Sigmoid colon (tissue), 7 donors: ENCODE data around the gene HIVEP1. TPM values are rescaled to one million over a fixed set of nuclear protein-coding genes. Genes with fewer than 3 reads are reported as not detected.

Experiments used
- DNase-seq: peaks from one replicate; pipeline ENCODE4 v3.0.0-alpha.2; 2019
- H3K27ac ChIP-seq, 4 donors: fragments of 200-600 bp; sonication (generic); one replicate each; pipeline ENCODE4 v1.5.1; 2016 to 2019; ENCODE audit warnings: mild to moderate bottlenecking in 1 of 4
- H3K27me3 ChIP-seq, 3 donors: fragments of 200-600 bp; sonication (generic); one replicate each; pipeline ENCODE4 v1.5.1; 2019; ENCODE audit warnings: mild to moderate bottlenecking in 1 of 3
- H3K36me3 ChIP-seq, 4 donors: fragments of 200-600 bp; sonication (generic); one replicate each; pipeline ENCODE4 v1.5.1; 2016 to 2019
- H3K4me1 ChIP-seq, 4 donors: fragments of 200-600 bp; sonication (generic); one replicate each; pipeline ENCODE4 v1.5.1; 2017 to 2019
- H3K4me3 ChIP-seq, 4 donors: fragments of 200-600 bp; sonication (generic); one replicate each; pipeline ENCODE4 v1.5.1; 2017 to 2019; ENCODE audit warnings: mild to moderate bottlenecking in 2 of 4, moderate library complexity in 1 of 4
- H3K9me3 ChIP-seq, 4 donors: fragments of 200-600 bp in 3 of 4; sonication (generic) in 3 of 4; one replicate each; pipeline versions ENCODE4 v1.5.1 to v1.6.1; 2013 to 2019
- EP300 ChIP-seq, 4 donors: sonication (generic); formaldehyde crosslinking; IDR thresholded peaks; one replicate each; pipeline ENCODE4 v1.6.1; 2017; ENCODE audit warnings: antibody characterized with exemption in 4 of 4
- POLR2A ChIP-seq, 2 donors: fragments of 450-650 bp; IDR thresholded peaks; one replicate each; pipeline ENCODE4 v1.6.1; 2016; ENCODE audit warnings: antibody characterized with exemption in 2 of 2, mild to moderate bottlenecking in 2 of 2, moderate library complexity in 2 of 2
- POLR2AphosphoS5 ChIP-seq, 4 donors: sonication (generic); formaldehyde crosslinking; IDR thresholded peaks; one replicate each; pipeline ENCODE4 v1.6.1; 2017; ENCODE audit warnings: antibody characterized with exemption in 4 of 4
- WGBS, 2 donors: extraction: QIAGEN DNeasy Blood & Tissue Kit; methylation state at CpG; one replicate each; pipeline ENCODE4 v1.1.7; 2013; 5-methylcytosine and 5-hydroxymethylcytosine counted together
- intact Hi-C: fragments of 100-400 bp; cut with DNase I; formaldehyde crosslinking; loops from one replicate; pipeline ENCODE4 v1.15.1; 2023
- polyA plus RNA-seq, 3 donors: library from polyadenylated mRNA; stranded (reverse); fragments of 200-250 nt; gene quantifications; one replicate each; pipeline ENCODE4 v1.2.3, GENCODE V29; 2013
- total RNA-seq, 4 donors: library from RNA; depleted of rRNA; stranded (reverse); fragments of >200 nt; gene quantifications; one replicate each; pipeline ENCODE4 v1.1.0, GENCODE V29; 2016
- TF ChIP-seq, protein P1 (sequence below), 4 experiments: fragments of 450-650 bp in 3 of 4; fragments of 200-600 bp in 1 of 4; IDR thresholded peaks; one replicate each; pipeline ENCODE4 v1.5.1; 2016 to 2019; ENCODE audit warnings: antibody characterized with exemption in 4 of 4, mild to moderate bottlenecking in 3 of 4, moderate library complexity in 2 of 4
- donor health status: healthy with polysubstance abuse.
- donor health status: Bipolar disorder and iron deficiency.
- donor health status: healthy.

The HIVEP1 gene
- total and polyA plus RNA-seq, 7 donors, result 4.6 to 28.5 (median 13.2) TPM

DNA sequence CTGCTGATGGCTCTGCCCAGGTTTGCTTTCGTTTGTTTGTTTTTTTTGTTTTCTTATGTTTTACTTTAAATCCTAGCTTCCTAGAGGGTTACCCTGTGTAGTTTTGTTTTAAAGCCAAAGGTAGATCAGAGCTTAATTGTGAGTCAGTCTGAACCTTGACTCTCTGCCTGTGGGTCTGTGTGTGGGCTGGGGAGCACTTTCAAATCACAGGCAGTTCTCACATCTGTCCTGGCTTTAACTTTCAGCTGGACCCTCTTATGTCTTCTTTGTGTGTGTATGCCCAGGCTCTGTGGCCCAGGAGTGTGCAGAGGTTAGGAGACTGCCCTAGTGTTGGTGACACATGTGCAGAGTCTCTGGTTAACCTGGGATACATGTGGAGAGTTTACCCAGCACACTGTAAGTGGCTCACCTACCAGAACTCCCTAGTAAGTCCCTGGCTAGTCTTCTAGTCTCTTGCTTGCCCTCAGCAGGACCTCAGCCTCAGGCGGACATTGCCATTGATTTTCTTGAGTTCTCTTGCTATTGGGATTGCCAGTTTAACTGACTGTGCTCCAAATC, 19.0 kb downstream of the HIVEP1 start:
- no peak for DNase-seq
- Histone ChIP-seq H3K36me3 (no peaks in the 10 kb centered on the region), H3K4me3 (no peak overlapping the region), H3K4me1 (peaks cover 0 to 22% (median 4%) of the 10 kb centered on the region in 4 donors), H3K27me3 (no peaks in the 10 kb centered on the region), H3K27ac (no peak overlapping the region), H3K9me3 (no peaks in the 10 kb centered on the region)
- TF ChIP-seq POLR2AphosphoS5 (IDR thresholded peaks at IDR 0.05) (no peak), EP300 (IDR thresholded peaks at IDR 0.05) (no peak)
- 92 to 95% methylated on average over 2 of the region's 2 CpGs for WGBS, 2 donors
- intact Hi-C loops, result no loop called here

- no peak for DNase-seq
- intact Hi-C loops, result no loop called here
- Histone ChIP-seq H3K36me3 (no peaks in the 10 kb centered on the region), H3K4me3 (no peak overlapping the region), H3K27ac (no peak overlapping the region), H3K27me3 (no peaks in the 10 kb centered on the region), H3K4me1 (peaks cover 0 to 18% (median 4%) of the 10 kb centered on the region in 4 donors), H3K9me3 (no peaks in the 10 kb centered on the region)
- WGBS, 2 donors, result 80 to 82% methylated on average over 8 of the region's 8 CpGs
- TF ChIP-seq POLR2AphosphoS5 (IDR thresholded peaks at IDR 0.05) (no peak), POLR2A (IDR thresholded peaks at IDR 0.05) (no peak), EP300 (IDR thresholded peaks at IDR 0.05) (no peak)
- TF ChIP-seq, protein P1, sequence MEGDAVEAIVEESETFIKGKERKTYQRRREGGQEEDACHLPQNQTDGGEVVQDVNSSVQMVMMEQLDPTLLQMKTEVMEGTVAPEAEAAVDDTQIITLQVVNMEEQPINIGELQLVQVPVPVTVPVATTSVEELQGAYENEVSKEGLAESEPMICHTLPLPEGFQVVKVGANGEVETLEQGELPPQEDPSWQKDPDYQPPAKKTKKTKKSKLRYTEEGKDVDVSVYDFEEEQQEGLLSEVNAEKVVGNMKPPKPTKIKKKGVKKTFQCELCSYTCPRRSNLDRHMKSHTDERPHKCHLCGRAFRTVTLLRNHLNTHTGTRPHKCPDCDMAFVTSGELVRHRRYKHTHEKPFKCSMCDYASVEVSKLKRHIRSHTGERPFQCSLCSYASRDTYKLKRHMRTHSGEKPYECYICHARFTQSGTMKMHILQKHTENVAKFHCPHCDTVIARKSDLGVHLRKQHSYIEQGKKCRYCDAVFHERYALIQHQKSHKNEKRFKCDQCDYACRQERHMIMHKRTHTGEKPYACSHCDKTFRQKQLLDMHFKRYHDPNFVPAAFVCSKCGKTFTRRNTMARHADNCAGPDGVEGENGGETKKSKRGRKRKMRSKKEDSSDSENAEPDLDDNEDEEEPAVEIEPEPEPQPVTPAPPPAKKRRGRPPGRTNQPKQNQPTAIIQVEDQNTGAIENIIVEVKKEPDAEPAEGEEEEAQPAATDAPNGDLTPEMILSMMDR (IDR thresholded peaks at IDR 0.05), result no peak
These were observed 20.9 kb downstream of the HIVEP1 start for GRCh38 chr6:12032783-12033573.

- H3K27me3 ChIP-seq, result no peaks in the 10 kb centered on the region
- TF ChIP-seq, protein P1 (IDR thresholded peaks at IDR 0.05), result no peak
- TF ChIP-seq POLR2AphosphoS5 (IDR thresholded peaks at IDR 0.05), result no peak
- no peak for TF ChIP-seq POLR2A (IDR thresholded peaks at IDR 0.05)
- no peak for TF ChIP-seq EP300 (IDR thresholded peaks at IDR 0.05)
These were observed 21.7 kb downstream of the HIVEP1 start for GRCh38 chr6:12033770-12034169.

GRCh38 chr6:12034349-12034748, 22.2 kb downstream of the HIVEP1 start:
- Histone ChIP-seq H3K36me3 (no peaks in the 10 kb centered on the region), H3K27me3 (no peaks in the 10 kb centered on the region), H3K9me3 (no peaks in the 10 kb centered on the region), H3K27ac (no peak overlapping the region), H3K4me3 (no peak overlapping the region), H3K4me1 (peaks cover 0 to 18% (median 4%) of the 10 kb centered on the region in 4 donors)
- intact Hi-C loops, result no loop called here
- 53 to 76% methylated on average over 3 of the region's 3 CpGs for WGBS, 2 donors
- TF ChIP-seq, protein P1 (IDR thresholded peaks at IDR 0.05), result no peak
- TF ChIP-seq EP300 (IDR thresholded peaks at IDR 0.05) (no peak), POLR2A (IDR thresholded peaks at IDR 0.05) (no peak), POLR2AphosphoS5 (IDR thresholded peaks at IDR 0.05) (no peak)
- DNase-seq, result no peak

More at GRCh38 chr6:12033770-12034169, 21.7 kb downstream of the HIVEP1 start:
- Histone ChIP-seq H3K9me3 (no peaks in the 10 kb centered on the region), H3K27ac (no peak overlapping the region), H3K4me1 (peaks cover 0 to 18% (median 4%) of the 10 kb centered on the region in 4 donors), H3K36me3 (no peaks in the 10 kb centered on the region), H3K4me3 (no peak overlapping the region)
- 41 to 47% methylated on average over 4 of the region's 4 CpGs for WGBS, 2 donors
- no peak for DNase-seq
- intact Hi-C loops, result no loop called here

GRCh38 chr6:12034837-12035236, 22.7 kb downstream of the HIVEP1 start:
- 87 to 92% methylated on average over 5 of the region's 5 CpGs for WGBS, 2 donors
- Histone ChIP-seq H3K36me3 (no peaks in the 10 kb centered on the region), H3K4me1 (peaks cover 0 to 18% (median 4%) of the 10 kb centered on the region in 4 donors), H3K27me3 (no peaks in the 10 kb centered on the region), H3K27ac (no peak overlapping the region), H3K9me3 (no peaks in the 10 kb centered on the region), H3K4me3 (no peak overlapping the region)
- DNase-seq, result no peak
- TF ChIP-seq, protein P1 (IDR thresholded peaks at IDR 0.05), result no peak
- TF ChIP-seq EP300 (IDR thresholded peaks at IDR 0.05) (no peak), POLR2AphosphoS5 (IDR thresholded peaks at IDR 0.05) (no peak), POLR2A (IDR thresholded peaks at IDR 0.05) (no peak)
- intact Hi-C loops, result no loop called here
